ENCODE data around the gene ATP7A.
"Not testable (repeated sequence)": the region's sequence is repeated elsewhere in the genome, so short reads cannot be mapped to it uniquely, and the experiment has no call there.

ATP7A gene

DNA sequence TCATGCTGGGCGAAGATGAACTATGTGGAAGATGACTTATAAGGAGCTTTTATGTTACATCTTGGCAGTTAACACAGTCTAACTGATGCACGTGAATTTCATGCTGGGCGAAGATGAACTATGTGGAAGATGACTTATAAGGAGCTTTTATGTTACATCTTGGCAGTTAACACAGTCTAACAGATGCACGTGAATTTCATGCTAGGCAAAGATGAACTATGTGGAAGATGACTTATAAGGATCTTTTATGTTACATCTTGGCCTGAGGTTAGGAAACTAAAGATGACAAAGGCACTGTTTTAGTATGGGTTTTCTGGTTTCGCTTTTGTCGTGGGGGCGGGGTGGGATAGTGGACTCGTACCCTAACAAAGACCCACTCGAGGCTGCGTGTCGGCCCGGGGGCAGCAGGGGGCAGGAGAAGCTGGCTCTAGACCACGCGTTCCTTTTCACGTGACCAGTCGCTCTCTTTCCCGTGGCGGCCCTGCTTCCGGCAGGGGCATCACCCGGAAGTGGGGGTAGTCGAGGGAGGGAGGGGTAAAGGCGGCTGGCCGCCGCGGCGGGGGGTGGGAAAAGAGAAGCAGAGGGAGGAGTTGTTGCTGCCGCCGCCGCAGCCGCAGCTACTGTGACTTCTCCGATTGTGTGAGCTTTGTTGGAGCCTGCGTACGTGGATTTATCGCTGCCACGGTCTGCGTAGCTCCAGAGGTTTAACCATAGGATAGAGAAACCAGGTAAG lies at the start of gene ATP7A:
Gene ATP7A (plus strand): TSS at position 586 of the 733 bp plus-strand sequence. CDS start 60,949 bp downstream, outside the sequence.
- peak; percentile 69 for DNase-seq (ENCODE audit: low read depth)

DNA sequence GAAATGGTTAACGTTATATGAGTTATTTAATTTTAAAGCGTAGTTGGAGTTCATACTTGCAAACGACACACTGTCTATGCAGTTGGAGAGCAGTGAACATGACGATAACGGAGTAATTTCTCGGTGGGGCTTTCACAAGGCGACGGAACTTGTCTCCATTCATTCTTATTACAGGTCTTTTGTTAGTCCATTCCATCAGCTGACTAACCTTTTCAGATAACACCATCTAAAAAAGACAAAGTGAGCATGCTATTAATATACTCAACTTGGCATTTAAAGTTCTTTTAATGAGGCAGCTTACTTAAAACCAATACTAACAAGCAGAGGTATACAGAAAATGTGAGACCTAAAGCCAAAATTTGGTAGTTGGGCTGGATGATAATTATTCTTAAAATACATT lies 35.1 kb upstream of the ATP7A start:
- no peak for DNase-seq (ENCODE audit: low read depth)

DNA sequence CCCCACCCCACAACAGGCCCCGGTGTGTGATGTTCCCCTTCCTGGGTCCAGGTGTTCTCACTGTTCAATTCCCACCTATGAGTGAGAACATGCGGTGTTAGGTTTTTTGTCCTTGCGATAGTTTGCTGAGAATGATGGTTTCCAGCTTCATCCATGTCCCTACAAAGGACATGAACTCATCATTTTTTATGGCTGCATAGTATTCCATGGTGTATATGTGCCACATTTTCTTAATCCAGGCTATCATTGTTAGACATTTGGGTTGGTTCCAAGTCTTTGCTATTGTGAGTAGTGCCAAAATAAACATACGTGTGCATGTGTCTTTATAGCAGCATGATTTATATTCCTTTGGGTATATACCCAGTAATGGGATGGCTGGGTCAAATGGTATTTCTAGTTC lies 29.1 kb upstream of the ATP7A start:
- not testable (repeated sequence) for DNase-seq (ENCODE audit: low read depth)

DNA sequence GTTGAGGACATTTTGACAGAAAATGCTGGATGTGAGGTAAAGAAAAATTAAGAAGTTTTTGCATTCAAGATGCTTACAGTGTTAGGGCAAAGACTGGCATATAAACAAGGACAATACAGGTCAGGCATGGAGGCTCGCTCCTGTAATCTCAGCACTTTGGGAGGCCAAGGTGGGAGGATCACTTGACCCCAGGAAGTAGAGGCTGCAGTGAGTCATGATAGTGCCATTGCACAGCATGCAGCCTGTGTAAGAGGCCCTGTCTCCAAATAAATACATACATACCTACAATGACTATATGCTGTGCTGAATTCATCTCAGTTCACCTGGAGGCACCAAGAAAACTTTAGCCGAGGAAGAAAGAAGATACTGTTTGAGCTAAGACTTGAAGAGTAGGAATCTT lies 17.6 kb upstream of the ATP7A start:
- no peak for DNase-seq (ENCODE audit: low read depth)

DNA sequence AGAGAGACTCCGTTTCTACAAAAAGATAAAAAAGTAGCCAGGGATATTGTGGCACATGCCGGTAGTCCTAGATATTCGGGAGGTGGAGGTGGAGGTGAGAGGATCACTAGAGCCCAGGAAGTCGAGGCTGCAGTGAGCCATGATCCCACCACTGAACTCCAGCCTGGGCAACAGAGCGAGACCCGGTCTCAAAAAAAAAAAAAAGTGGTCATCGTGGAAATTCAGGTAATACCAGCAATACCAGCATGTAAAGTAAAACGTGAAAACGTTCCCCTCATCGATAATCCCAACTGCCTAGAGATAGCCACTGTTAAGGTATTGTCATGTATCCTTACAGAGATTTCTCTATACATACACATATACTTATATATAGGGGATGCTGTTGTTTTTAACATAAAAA lies 16.8 kb upstream of the ATP7A start:
- no peak for DNase-seq (ENCODE audit: low read depth)

DNA sequence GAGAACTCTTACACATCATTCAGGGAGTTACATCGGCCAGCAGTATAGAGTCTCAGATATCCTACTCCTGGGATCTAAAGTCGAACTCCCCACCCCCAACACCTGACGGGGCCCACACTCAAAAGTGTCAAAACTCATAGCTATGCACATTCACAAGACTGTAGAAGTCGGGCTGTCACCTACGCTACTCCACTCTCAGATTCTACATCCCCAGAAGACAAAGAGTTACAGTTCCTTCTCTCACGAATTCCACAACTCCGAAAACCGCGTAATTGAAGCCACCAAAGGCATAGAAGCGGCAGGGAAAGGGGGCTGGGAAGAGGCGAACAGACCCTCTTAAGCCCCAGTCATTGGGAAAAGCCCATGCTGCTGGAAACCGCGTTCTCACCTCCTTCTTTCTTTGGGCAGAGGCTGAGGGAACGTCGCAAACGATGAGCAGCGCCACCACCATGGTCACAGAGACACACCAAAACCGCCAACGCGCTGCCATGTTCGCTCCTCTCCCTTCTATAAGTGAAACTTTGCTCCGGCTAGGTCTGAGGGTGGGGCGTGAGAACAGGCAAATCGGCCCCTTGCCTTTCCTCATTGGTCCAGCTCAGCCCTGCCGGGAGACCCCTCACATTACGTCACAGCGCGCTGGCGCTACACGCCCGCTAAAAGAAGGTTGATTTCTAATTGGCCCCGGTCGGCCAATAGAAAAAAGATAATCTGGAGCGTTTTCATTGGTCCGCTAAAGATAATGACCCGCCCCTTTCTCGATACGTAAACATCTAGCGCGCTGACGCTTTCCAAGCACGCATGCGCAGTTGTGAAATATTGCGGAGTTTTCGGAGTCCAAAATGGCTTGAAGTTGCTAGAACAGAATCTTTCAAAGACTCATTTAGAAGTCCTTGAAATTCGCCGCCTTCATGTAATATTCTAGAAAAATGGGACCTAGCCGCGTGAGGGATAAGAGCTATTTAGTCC lies 15.3 kb upstream of the ATP7A start, which contains the start of gene MAGT1:
Gene MAGT1 (minus strand): TSS at position 515 of the 966 bp plus-strand sequence. CDS start 25 bp downstream, at position 490.
- peak; percentile 91 for DNase-seq (ENCODE audit: low read depth)

DNA sequence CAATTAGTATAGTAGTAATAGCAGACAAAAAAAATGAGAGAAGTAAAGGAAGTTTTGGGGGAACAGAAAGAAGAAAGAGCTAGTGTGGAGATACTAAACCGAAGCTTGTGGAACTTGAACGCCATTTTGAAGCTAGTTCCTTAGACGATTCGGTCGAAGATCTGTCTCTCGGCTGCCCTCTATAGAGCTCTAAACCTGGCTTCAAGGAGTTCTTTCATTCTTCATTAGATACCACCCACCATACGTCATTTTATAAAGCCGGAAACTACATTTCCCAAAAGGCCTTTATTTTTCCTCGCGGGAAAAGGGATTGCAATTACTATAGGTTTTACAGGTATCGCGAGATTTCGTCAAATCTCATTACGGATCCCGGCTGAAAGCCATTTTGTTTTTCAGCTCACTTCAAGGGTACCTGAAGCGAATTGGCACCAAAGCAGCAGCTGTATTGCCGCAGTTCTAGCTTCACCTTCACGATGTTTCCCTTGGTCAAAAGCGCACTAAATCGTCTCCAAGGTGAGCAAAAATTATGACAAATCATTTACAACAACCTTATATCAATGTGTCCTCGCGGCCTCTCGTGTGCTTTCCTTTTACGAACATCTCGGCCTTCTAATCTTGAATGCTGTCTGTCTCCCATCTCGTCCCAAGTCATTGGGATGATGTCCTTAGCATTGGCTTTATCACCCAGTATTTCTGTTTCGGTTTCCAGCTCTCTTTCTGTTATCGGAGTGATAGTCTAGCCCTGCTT lies 11.2 kb upstream of the ATP7A start, which contains the start of gene COX7B:
Gene COX7B (plus strand): TSS at position 388 of the 748 bp plus-strand sequence. CDS start 86 bp downstream, at position 474.
- DNase-seq (ENCODE audit: low read depth): peak; percentile 88

DNA sequence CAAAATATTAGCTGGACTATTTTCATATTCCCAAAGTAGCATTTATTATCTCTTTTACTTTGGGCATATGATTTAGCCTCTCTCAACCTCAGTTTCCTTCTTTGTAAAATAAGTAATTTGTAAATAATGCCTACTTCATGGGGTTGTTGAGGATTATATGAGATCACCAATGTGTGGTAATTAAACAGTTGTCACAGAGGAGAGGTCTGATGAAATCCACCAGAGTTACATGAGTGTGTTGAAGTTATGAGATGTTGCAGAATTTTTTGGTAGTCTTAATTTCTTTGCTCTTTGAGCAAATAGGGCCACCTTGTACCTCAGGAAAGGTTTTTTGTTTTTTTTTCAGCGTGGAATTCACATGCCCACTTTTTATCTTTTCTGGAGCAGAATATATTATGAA lies 9.8 kb upstream of the ATP7A start:
- no peak for DNase-seq (ENCODE audit: low read depth)

DNA sequence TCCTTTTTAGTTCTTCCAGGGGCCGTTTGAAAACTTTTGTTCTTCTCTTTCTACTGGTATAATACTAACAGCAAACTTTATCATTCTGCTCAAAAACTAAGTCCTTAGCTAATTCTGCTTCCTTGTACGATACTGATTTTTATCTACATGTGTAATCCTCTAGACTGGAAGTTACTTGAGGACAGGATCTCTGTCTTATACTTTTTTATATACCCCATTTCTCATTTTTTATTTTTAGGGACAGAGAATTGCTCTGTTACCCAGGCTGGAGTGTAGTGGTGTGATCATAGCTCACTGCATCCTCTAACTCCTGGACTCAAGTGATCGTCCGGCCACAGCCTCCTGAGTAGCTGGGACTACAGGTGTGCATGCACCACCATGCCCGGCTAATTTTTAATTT lies 9.0 kb upstream of the ATP7A start:
- no peak for DNase-seq (ENCODE audit: low read depth)

DNA sequence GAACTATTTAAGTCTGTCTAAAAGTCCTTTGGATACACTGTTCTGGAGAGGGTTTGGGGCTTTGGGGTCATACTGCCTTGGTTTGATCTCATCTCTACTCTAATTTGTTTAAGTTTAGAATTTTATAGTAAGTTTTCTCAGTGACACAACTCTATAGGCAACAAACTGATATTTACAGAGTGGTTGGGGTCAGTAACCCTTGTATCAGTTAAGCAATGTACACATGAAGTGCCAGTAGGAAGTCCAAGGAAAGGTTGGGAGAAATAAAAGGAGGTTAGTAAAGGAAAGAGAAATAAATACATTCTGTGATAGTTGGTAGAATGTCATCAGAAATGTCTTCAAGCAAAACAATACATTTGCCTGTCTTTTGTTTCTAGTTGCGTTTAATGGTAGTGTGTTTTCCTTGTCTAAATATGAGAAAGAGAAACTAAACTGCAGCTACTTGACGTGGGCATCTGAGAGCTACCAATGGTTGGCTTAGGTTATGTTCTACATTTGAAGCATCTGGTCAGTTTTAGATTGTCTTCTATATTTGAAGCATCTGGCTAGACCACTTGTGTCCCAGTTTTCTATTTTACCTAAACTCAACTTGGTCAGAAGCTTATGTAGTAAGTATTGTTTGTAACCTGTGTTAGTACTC lies 6.9 kb downstream of the ATP7A start:
- DNase-seq (ENCODE audit: low read depth): no peak

DNA sequence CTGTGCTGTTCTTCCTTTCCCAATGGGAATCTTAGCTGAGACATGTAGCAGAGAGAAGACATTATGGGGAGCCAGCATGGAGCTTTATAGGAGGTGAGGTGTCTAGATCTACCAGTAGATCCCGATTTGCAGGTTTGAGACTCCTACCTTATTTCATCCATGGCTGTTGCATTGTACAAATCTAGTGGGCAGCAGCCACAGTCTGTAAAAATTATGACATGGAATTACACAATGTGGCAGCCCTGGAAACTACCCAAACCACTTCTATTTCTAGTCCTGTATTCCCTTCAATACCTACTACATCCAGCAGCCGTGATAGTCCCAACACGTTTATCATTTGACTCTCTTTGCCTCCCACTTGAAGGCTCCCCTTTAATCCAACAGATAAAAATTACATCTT lies 8.1 kb downstream of the ATP7A start:
- DNase-seq (ENCODE audit: low read depth): no peak

DNA sequence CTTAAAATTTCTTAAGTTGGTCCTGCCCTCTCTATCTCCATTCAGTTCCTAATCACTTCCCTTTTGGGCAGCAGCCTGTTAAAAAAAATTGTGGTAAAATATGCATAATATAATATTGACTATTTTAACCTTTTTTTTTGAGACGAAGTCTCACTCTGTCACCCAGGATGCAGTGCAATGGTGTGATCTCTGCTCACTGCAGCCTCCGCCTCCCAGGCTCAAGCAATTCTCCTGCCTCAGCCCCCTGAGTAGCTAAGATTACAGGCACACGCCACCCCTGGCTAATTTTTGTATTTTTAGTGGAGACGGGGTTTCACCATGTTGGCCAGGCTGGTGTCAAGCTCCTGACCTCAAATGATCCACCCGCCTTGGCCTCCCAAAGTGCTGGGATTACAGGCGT lies 8.9 kb downstream of the ATP7A start:
- not testable (repeated sequence) for DNase-seq (ENCODE audit: low read depth)

DNA sequence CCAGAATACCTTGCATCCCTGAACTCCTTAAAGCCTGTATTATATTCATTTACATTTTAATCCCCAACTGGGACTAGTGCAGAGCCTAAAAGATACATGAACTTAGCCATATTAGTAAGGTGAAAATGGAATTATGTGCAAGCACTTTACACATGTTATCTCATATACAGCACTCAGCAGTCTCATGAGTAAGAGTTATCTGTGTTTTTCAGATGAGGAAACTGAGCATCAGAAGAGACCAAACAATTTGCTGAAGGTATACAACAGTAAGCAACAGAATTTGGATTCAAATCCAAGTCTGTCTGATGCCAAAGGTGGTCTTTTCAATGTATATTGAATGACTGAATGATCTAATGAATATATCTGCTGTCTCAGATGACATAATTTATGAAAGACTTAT lies 12.3 kb downstream of the ATP7A start:
- no peak for DNase-seq (ENCODE audit: low read depth)

DNA sequence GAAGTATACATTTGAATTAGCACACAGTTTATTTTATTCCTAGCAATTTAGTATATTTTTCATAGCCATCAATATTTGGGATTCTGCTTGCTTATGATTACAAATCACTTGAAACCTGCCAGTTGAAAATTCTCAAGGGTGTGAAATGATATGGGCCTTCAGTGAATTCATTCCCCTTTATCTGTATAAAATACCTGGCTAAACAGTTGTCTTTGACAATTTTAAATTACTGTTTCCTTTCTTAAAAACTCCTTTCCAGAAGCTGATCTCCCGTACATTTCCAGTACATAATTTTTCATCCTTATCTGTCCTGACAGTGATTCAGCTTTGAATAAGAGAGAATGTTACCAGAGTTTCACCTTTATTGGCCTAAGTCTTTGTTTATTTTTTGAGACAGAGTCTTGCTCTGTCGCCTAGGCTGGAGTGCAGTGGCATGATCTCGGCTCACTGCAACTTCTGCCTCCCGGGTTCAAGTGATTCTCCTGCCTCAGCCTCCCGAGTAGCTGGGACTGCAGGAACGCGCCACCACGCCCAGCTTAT lies 13.9 kb downstream of the ATP7A start:
- DNase-seq (ENCODE audit: low read depth): no peak

DNA sequence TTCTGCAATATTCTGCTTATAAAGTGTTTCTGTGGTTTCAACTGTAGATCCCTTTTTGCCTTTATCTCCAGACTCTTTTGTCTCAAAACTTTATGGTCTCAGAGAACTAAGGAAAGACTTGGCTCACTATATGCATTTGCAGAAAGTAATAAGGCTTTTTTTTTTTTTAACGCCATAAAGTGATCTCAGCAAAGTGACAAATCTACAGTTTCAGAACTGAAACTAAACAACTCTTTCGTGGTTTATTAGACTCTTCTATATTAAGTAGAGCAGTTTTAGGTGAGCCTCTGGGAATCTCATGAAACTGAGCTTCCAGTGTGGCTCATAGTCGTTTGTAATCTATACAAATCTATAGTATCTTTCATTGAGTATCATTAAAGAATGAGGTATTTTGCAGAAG lies 15.3 kb downstream of the ATP7A start:
- DNase-seq (ENCODE audit: low read depth): no peak

DNA sequence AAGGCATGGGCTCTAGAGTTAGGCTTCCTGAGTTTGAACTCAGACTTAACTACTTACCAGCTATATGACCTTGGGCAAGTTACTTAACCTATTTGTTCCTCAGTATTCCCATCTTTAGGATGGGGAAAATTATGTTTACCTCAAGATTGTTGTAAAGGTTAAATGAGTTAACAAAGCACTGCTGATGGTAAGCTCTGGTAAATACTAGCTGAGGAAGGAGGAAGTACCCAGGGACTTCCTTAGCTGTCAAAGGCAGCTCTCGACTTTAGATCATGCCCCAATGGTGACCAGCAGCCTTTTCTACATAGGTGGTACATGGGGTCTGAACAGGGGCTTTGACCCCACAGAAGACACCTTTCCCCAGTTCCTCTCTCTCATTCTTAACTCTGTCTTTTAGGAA lies 20.1 kb downstream of the ATP7A start:
- DNase-seq (ENCODE audit: low read depth): no peak

DNA sequence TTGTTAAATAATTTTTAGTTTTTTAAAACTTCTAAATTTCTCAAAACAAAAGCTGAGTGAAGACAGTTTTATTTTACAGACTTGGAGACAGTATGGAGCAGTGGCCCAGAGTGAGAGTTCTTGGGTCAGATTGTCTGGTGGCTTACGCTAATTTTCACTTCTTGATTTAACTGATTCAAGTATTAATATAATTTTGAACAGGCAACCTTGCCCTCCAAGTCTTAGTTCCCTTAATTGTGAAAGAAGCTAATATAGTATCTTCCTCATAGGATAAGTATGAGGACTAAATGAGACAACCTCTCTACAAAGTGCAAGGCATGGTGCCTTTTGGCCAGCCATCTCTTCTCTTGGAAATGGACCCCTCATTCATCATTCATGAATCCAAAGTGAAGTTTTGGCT lies 25.4 kb downstream of the ATP7A start:
- no peak for DNase-seq (ENCODE audit: low read depth)

DNA sequence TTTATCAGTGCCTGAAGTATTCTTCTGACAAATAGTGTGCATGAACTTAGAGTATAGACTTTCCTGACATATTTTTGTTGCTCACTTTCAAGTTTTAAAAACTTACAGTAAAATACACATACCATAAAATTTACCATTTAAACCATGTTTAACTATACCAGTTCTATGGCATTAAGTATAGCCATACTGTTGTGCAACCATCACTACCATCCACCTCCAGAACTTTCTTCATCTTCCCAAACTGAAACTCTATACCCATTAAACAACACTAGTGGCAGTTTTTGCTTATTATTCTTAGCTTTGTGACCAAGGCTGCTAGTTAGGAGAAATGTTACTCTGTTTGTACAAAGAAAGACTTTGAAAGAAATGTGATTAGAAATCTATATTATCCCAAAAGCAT lies 25.8 kb downstream of the ATP7A start:
- DNase-seq (ENCODE audit: low read depth): no peak

DNA sequence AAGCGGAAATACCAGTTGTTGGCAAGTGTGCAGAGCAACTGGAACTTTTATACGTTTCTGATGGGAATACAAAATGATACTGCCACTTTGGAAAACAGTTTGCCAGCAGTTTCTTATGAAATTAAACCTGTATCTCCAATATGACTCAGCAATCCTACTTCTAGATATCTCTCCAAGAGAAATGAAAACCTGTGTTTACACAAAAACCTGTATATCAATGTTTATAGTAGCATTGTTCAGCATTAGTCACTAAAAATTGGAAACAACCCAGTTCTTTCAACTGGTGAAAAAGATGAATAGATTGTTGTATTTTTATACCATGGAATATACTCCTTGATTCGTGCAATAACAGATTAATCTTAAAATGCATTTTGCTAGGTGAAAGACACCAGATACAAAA lies 26.8 kb downstream of the ATP7A start:
- DNase-seq (ENCODE audit: low read depth): no peak

DNA sequence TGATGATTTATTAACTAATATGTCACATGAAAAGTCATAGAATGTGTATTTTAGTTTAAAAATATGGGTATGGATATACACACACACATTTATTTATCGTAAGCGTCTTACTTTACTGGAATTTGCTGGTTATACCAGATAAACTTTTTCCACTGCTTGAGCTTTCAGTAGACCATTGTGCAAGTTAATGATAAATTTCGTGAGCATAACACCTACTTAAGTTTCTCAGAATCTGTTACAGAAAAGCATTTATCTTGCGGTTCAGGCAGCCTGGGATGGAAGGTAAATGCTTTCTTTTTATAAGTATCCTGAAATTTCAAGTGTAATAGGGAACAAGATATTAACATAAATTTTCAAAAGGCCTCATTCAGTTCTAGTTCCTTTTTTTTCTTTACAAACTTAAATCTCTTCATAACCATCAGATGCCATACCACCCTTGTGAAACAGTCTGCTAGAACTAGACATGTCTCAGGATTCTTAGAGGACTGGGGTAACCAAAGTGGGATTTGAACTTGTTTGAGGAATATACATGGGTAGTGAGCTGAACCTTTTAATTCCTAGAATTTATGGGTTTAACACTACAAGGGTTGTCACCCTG lies 27.7 kb downstream of the ATP7A start:
- no peak for DNase-seq (ENCODE audit: low read depth)

DNA sequence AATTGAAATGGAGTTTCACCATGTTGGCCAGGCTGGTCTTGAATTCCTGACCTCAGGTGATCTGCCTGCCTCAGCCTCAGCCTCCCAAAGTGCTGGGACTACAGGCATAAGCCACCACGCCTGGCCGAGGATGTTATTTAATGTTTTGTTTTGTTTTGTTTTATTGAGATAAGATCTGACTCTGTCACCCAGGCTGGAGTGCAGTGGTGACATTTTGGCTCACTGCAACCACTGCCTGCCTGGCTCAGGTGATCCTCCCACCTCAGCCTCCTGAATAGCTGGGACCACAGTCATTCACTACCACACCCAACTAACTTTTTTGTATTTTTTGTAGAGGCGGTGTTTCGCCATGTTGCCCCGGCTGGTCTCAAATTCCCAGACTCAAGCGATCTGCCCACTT lies 34.5 kb downstream of the ATP7A start:
- DNase-seq (ENCODE audit: low read depth): not testable (repeated sequence)

Data from GM04504 (cell line).